AG04450 (cell line): ENCODE results near the gene FHIT. TPM values are rescaled to one million over a fixed set of nuclear protein-coding genes. Genes with fewer than 3 reads are reported as not detected.

ENCODE experiments used
- CTCF ChIA-PET: fragments of 300-600, 350-600 bp; formaldehyde crosslinking; extraction: SDS; loops from one replicate; lab custom pipeline; 2022; ENCODE audit warnings: antibody characterized with exemption, inconsistent platforms; lab: Charles Lee
- POLR2A ChIA-PET: fragments of 350-600 bp; formaldehyde crosslinking; extraction: SDS; loops from one replicate; lab custom pipeline; 2021; ENCODE audit warnings: antibody characterized with exemption, inconsistent platforms; lab: Yijun Ruan, JAX
- DNase-seq: peaks from one replicate; pipeline ENCODE4 v3.0.0-alpha.2; 2011; ENCODE audit warnings: low read depth, low spot score
- H3K27ac ChIP-seq: one replicate; pipeline ENCODE4 v1.5.1; 2012; ENCODE audit warnings: low read depth, low read length, control low read depth
- H3K27me3 ChIP-seq: one replicate; pipeline ENCODE4 v1.6.0; 2012; ENCODE audit warnings: low read length; ENCODE audit not compliant: control insufficient read depth, insufficient read depth
- H3K4me3 ChIP-seq: 2 replicates; pipeline ENCODE4 v1.5.1; 2011; ENCODE audit warnings: mild to moderate bottlenecking, low read depth, low read length, control low read depth
- H3K9me3 ChIP-seq: 2 replicates; pipeline ENCODE4 v1.5.1; 2012; ENCODE audit warnings: low read length; ENCODE audit not compliant: control insufficient read depth, insufficient read depth
- CTCF ChIP-seq: IDR thresholded peaks from 2 replicates; pipeline ENCODE4 v1.5.1; 2011; ENCODE audit warnings: low read depth, low read length, control low read depth, inconsistent platforms
- polyA plus RNA-seq: library from polyadenylated mRNA; depleted of rRNA; stranded (reverse); fragments of >200 nt; gene quantifications from 2 replicates; pipeline ENCODE4 v1.2.3, GENCODE V29; 2011

FHIT gene
- polyA plus RNA-seq, 1 experiment = 0.17 TPM

- ChIA-PET CTCF (no interaction called here), POLR2A (no interaction called here)
- H3K27ac ChIP-seq = no peak overlapping the region
- H3K27me3 ChIP-seq = no peaks in the 10 kb centered on the region
- TF ChIP-seq CTCF = no peak
- no peak for DNase-seq
- no peak overlapping the region for H3K4me3 ChIP-seq
- H3K9me3 ChIP-seq = no peaks in the 10 kb centered on the region
Measured at GRCh38 chr3:60801307-60801706, 449.9 kb downstream of the FHIT start.

GRCh38 chr3:60798456-60798855 lies 452.8 kb downstream of the FHIT start:
- Histone ChIP-seq H3K27me3 (no peaks in the 10 kb centered on the region), H3K4me3 (no peak overlapping the region), H3K9me3 (no peaks in the 10 kb centered on the region), H3K27ac (no peak overlapping the region)
- POLR2A ChIA-PET = no interaction called here
- DNase-seq = no peak
- no peak for TF ChIP-seq CTCF
- CTCF ChIA-PET = interaction anchor here (0.7 kb wide), 1 partner anchor 1974 kb away, joined by 3 read pairs; no protein-coding TSS in a partner anchor

- Histone ChIP-seq H3K4me3 (no peak overlapping the region), H3K27ac (no peak overlapping the region), H3K27me3 (peaks cover 3% of the 10 kb centered on the region), H3K9me3 (no peaks in the 10 kb centered on the region)
- no peak for DNase-seq
- CTCF ChIA-PET = no interaction called here
- POLR2A ChIA-PET = no interaction called here
- no peak for TF ChIP-seq CTCF
Measured at GRCh38 chr3:60792249-60792852, 458.9 kb downstream of the FHIT start.

GRCh38 chr3:60788185-60788584 lies 463.1 kb downstream of the FHIT start:
- TF ChIP-seq CTCF = no peak
- H3K4me3 ChIP-seq = no peak overlapping the region
- DNase-seq = no peak
- H3K27me3 ChIP-seq = peaks cover 3% of the 10 kb centered on the region
- ChIA-PET POLR2A (no interaction called here), CTCF (no interaction called here)
- no peak overlapping the region for H3K27ac ChIP-seq
- no peaks in the 10 kb centered on the region for H3K9me3 ChIP-seq

- no peaks in the 10 kb centered on the region; the same call in 1 of the 2 replicates for H3K9me3 ChIP-seq
- ChIA-PET CTCF (interaction anchor here (0.6 kb wide), 1 partner anchor 8 kb away, joined by 3 read pairs; no protein-coding TSS in a partner anchor), POLR2A (interaction anchor here (0.7 kb wide), 1 partner anchor 906 kb away, joined by 5 read pairs; no protein-coding TSS in a partner anchor)
- no peaks in the 10 kb centered on the region for H3K27me3 ChIP-seq
- no peak for TF ChIP-seq CTCF
- DNase-seq = no peak
- no peak overlapping the region for H3K4me3 ChIP-seq
- no peak overlapping the region for H3K27ac ChIP-seq
Measured at GRCh38 chr3:60781935-60782334, 469.3 kb downstream of the FHIT start.
